ENCODE data around the gene TRAF3IP1. TPM values are rescaled to one million over a fixed set of nuclear protein-coding genes. Genes with fewer than 3 reads are reported as not detected.
A peak's percentile ranks its signal among the peaks of the same experiment; 100 is the strongest.

The TRAF3IP1 gene
- total and polyA plus RNA-seq, 2 of the 13 experiments (the other 11 are each of a cell fraction or from before 2014, with no cell fraction given), result 4.1 to 12.9 TPM

DNA sequence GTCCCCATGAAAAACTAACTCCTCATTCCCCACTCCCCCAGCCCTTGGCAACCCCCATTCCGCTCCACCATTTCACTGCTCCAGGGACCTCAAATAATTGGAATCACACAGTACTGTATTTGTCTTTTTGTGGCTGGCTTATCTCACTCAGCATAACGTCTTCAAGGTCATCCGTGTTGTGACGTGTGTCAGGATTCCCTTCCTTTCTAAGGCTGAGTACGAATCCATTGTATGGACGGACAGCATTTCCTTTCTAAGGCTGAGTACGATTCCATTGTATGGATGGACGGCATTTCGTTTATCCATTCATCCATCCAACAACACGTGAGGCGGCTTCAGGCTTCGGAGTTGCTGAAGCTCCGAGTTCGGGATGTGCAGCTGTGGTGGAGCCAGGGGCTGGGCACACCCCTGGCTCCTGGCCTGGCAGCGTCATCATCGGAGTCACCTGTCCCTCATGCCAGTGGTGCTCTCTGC, 105.2 kb downstream of the TRAF3IP1 start:
- in situ Hi-C loops (cut with HindIII; ENCODE audit: extremely low pct_ligation_motif_present, low pct_unique_long_range_greater_than_20kb) (no loop called here), intact Hi-C loops (cut with micrococcal nuclease; ENCODE audit: unreplicated experiment) (no loop called here)
- Histone ChIP-seq H3K79me2 (ENCODE audit: insufficient read depth, low read length) (peaks cover 35% of the 10 kb centered on the region), H3K27ac (ENCODE audit: extremely low read length, insufficient read depth, low read length) (no peak overlapping the region), H3K9me3 (ENCODE audit: low read length) (no peaks in the 10 kb centered on the region), H3K4me2 (ENCODE audit: low read depth, low read length) (peak overlapping the region; percentile 84), H3K4me3 (replicated peaks in 1 of 3; ENCODE audit: insufficient read depth in 1 of 3, low read depth in 2 of 3, low read length in 3 of 3) (peak overlapping the region; percentile 84 to 94 (median 92); a peak in 5 of 6 replicates), H3K36me3 (replicated peaks in 1 of 2; ENCODE audit: control insufficient read depth in 1 of 2, insufficient read depth in 2 of 2, low read length in 2 of 2) (peaks cover 2 to 6% of the 10 kb centered on the region in 2 experiments; a peak in 1 of 5 replicates), H3K27me3 (ENCODE audit: control insufficient read depth in 1 of 2, insufficient read depth in 2 of 2, low read length in 2 of 2) (no peaks in the 10 kb centered on the region; a peak in 1 of 5 replicates), H4K20me1 (ENCODE audit: insufficient read depth, low read length) (peaks cover 16% of the 10 kb centered on the region), H3K9ac (ENCODE audit: insufficient read depth, low read depth, low read length) (peak overlapping the region; percentile 95), H2AFZ (ENCODE audit: low read length) (no peak overlapping the region), H3K4me1 (ENCODE audit: insufficient read depth, low read length) (peaks cover 37% of the 10 kb centered on the region)
- ChIA-PET POLR2A (no interaction called here), CTCF (ENCODE audit: low intra/inter-chr PET ratio, low total read pairs) (interaction anchor here (1.3 kb wide), 1 partner anchor 54 kb away, joined by 3 read pairs; no protein-coding TSS in a partner anchor)
- ATAC-seq (no peak), FAIRE-seq (no peak), DNase-seq (ENCODE audit: low spot score) (no peak)
- 73% methylated on average over 16 of the region's 16 CpGs for WGBS (ENCODE audit: low lambda C conversion rate)
- TF ChIP-seq CREB3 (CRISPR knock-in tag; IDR thresholded peaks at IDR 0.05) (no peak), AGO2 (optimal IDR thresholded peaks at IDR 0.05; ENCODE audit: low read depth, low read length) (no peak), CBX2 (IDR thresholded peaks at IDR 0.05; ENCODE audit: low read depth, low read length) (no peak), CBX2 (CRISPR knock-in tag; IDR thresholded peaks at IDR 0.05; ENCODE audit: low read depth) (0 out of 2 replicates have a peak, but pooled peaks have one; percentile 24), ZNF564 (CRISPR knock-in tag; IDR thresholded peaks at IDR 0.05) (no peak), ZNF263 (CRISPR knock-in tag; IDR thresholded peaks at IDR 0.05) (no peak), TGIF2 (CRISPR knock-in tag; IDR thresholded peaks at IDR 0.05) (no peak), GLMP (CRISPR knock-in tag; IDR thresholded peaks at IDR 0.05; ENCODE audit: borderline replicate concordance) (no peak), ZNF780A (CRISPR knock-in tag; IDR thresholded peaks at IDR 0.05) (no peak), ZNF678 (CRISPR knock-in tag; IDR thresholded peaks at IDR 0.05) (no peak), POLR2A (IDR thresholded peaks at IDR 0.05; ENCODE audit: insufficient read depth in 1 of 2, low read depth in 2 of 2, low read length in 2 of 2) (0 out of 4 replicates have a peak, but pooled peaks of 1 of the 2 experiments have one; percentile 11), DNMT3B (CRISPR knock-in tag; conservative IDR thresholded peaks at IDR 0.05) (no peak), ZNF724P (CRISPR knock-in tag; IDR thresholded peaks at IDR 0.05; ENCODE audit: borderline replicate concordance) (0 out of 2 replicates have a peak, but pooled peaks have one; percentile 60), ZSCAN29 (CRISPR knock-in tag; conservative IDR thresholded peaks at IDR 0.05) (no peak), SYNCRIP (IDR thresholded peaks at IDR 0.05; ENCODE audit: insufficient read depth, low read depth, low read length) (no peak), JUND (CRISPR knock-in tag; IDR thresholded peaks at IDR 0.05) (no peak), PHF20 (CRISPR knock-in tag; IDR thresholded peaks at IDR 0.05) (no peak; the same call in 1 of the 2 replicates), TRAFD1 (CRISPR knock-in tag; IDR thresholded peaks at IDR 0.05; ENCODE audit: borderline replicate concordance) (no peak), ZMYM3 (CRISPR knock-in tag; IDR thresholded peaks at IDR 0.05) (no peak), ZSCAN22 (CRISPR knock-in tag; IDR thresholded peaks at IDR 0.05) (no peak), SNAPC2 (CRISPR knock-in tag; IDR thresholded peaks at IDR 0.05) (0 out of 2 replicates have a peak, but pooled peaks have one; percentile 44), RXRA (CRISPR knock-in tag; IDR thresholded peaks at IDR 0.05) (no peak), ATRX (CRISPR knock-in tag; IDR thresholded peaks at IDR 0.05; ENCODE audit: borderline replicate concordance) (no peak), KAT2B (IDR thresholded peaks at IDR 0.05; ENCODE audit: borderline replicate concordance, low read depth, low read length) (no peak)
- BruUV-seq (replicated peaks), result no TSS peak
